HG03457 (cell line): ENCODE data around the gene DRD2.
"Not testable (repeated sequence)": the region's sequence is repeated elsewhere in the genome, so short reads cannot be mapped to it uniquely, and the experiment has no call there.

Experiments
- ATAC-seq: cut with Tn5 transposase; IDR thresholded peaks from one replicate; pipeline ENCODE4 v1.9.1; 2021; ENCODE audit warnings: moderate number of reproducible peaks; ENCODE audit not compliant: unreplicated experiment

The DRD2 gene

GRCh38 chr11:113475160-113475761 is at the start of gene DRD2:
Gene DRD2 (minus strand): TSS chr11:113475398. CDS start chr11:113424651, 50,747 bp downstream.
- no peak for ATAC-seq

GRCh38 chr11:113523906-113524305 is 48.7 kb upstream of the DRD2 start:
- ATAC-seq = not testable (repeated sequence)

GRCh38 chr11:113521737-113522517 is 46.7 kb upstream of the DRD2 start:
- ATAC-seq = no peak

GRCh38 chr11:113519989-113520613 is 44.9 kb upstream of the DRD2 start:
- no peak for ATAC-seq

GRCh38 chr11:113518716-113519495 is 43.7 kb upstream of the DRD2 start:
- ATAC-seq = no peak

- ATAC-seq = no peak
Observed at GRCh38 chr11:113517361-113517760, 42.2 kb upstream of the DRD2 start.

- ATAC-seq = no peak
Observed at GRCh38 chr11:113514856-113515255, 39.7 kb upstream of the DRD2 start.

- no peak for ATAC-seq
Observed at GRCh38 chr11:113507341-113507740, 32.1 kb upstream of the DRD2 start.

- ATAC-seq = no peak
Observed at GRCh38 chr11:113506893-113507292, 31.7 kb upstream of the DRD2 start.

GRCh38 chr11:113506461-113506860 is 31.3 kb upstream of the DRD2 start:
- ATAC-seq = no peak

GRCh38 chr11:113505541-113506375 is 30.6 kb upstream of the DRD2 start:
- ATAC-seq = no peak

- ATAC-seq = no peak
Observed at GRCh38 chr11:113505046-113505445, 29.8 kb upstream of the DRD2 start.

- no peak for ATAC-seq
Observed at GRCh38 chr11:113504586-113504985, 29.4 kb upstream of the DRD2 start.

GRCh38 chr11:113504071-113504470 is 28.9 kb upstream of the DRD2 start:
- ATAC-seq = no peak

GRCh38 chr11:113497066-113497910 is 22.1 kb upstream of the DRD2 start:
- ATAC-seq = no peak

- ATAC-seq = no peak
Observed at GRCh38 chr11:113496026-113496651, 20.9 kb upstream of the DRD2 start.

- ATAC-seq = no peak
Observed at GRCh38 chr11:113494021-113494420, 18.8 kb upstream of the DRD2 start.

GRCh38 chr11:113493206-113493605 is 18.0 kb upstream of the DRD2 start:
- ATAC-seq = no peak

- ATAC-seq = no peak
Observed at GRCh38 chr11:113488931-113489351, 13.7 kb upstream of the DRD2 start.
